ENCODE results near the gene TMEM229B. TPM values are rescaled to one million over a fixed set of nuclear protein-coding genes. Genes with fewer than 3 reads are reported as not detected.

The TMEM229B gene
- polyA plus RNA-seq, result 4.2 and 7.9 TPM in 2 replicates
- polyA minus RNA-seq, result 13.1 TPM in 2 replicates

GRCh38 chr14:67487937-67488893, at the start of gene TMEM229B:
TSS of gene TMEM229B (minus strand) at chr14:67488721. CDS start at chr14:67473923, 14,798 bp downstream.
- no peak for TF ChIP-seq POLR2AphosphoS5 (IDR thresholded peaks at IDR 0.05)
- Histone ChIP-seq H3K9me2 (ENCODE audit: insufficient read depth, low read length) (no peaks in the 10 kb centered on the region), H4K20me1 (ENCODE audit: insufficient read depth) (no peaks in the 10 kb centered on the region), H3F3A (ENCODE audit: insufficient read depth, low read length, poor library complexity, severe bottlenecking) (no peaks in the 10 kb centered on the region), H3K36me3 (ENCODE audit: insufficient read depth, low read length) (no peaks in the 10 kb centered on the region), H3K27ac (ENCODE audit: low read length) (no peak within 1 kb of the TSS), H3K79me2 (replicated peaks; ENCODE audit: insufficient read depth, low read length) (no peaks in the 10 kb centered on the region), H3K9ac (ENCODE audit: low read length) (no peak within 1 kb of the TSS), H3K27me3 (ENCODE audit: insufficient read depth, low read depth, low read length) (no peaks in the 10 kb centered on the region), H3K9me3 (ENCODE audit: low read length) (no peaks in the 10 kb centered on the region), H3K4me3 (ENCODE audit: low read length) (no peak within 1 kb of the TSS), H2AFZ (ENCODE audit: low read depth, low read length) (no peak within 1 kb of the TSS), H3K4me2 (ENCODE audit: low read length) (no peak within 1 kb of the TSS)

GRCh38 chr14:67537736-67538135, 49.2 kb upstream of the TMEM229B start:
- Histone ChIP-seq H4K20me1 (ENCODE audit: insufficient read depth) (no peaks in the 10 kb centered on the region), H3K9me2 (ENCODE audit: insufficient read depth, low read length) (no peaks in the 10 kb centered on the region), H3K9me3 (ENCODE audit: low read length) (no peaks in the 10 kb centered on the region), H3K4me2 (ENCODE audit: low read length) (no peak overlapping the region), H3K79me2 (replicated peaks; ENCODE audit: insufficient read depth, low read length) (no peaks in the 10 kb centered on the region), H3K27ac (ENCODE audit: low read length) (no peak overlapping the region), H3K36me3 (ENCODE audit: insufficient read depth, low read length) (peaks cover 3% of the 10 kb centered on the region), H3K27me3 (ENCODE audit: insufficient read depth, low read depth, low read length) (no peaks in the 10 kb centered on the region), H3F3A (ENCODE audit: insufficient read depth, low read length, poor library complexity, severe bottlenecking) (no peaks in the 10 kb centered on the region), H2AFZ (ENCODE audit: low read depth, low read length) (no peak overlapping the region), H3K4me3 (ENCODE audit: low read length) (no peak overlapping the region), H3K9ac (ENCODE audit: low read length) (no peak overlapping the region)
- no peak for TF ChIP-seq SMC3 (conservative IDR thresholded peaks at IDR 0.05; ENCODE audit: poor library complexity)
- TF ChIP-seq EZH2 (IDR thresholded peaks at IDR 0.05; ENCODE audit: borderline replicate concordance, insufficient read depth, low read length, poor library complexity, severe bottlenecking), result no peak
- TF ChIP-seq MXI1 (conservative IDR thresholded peaks at IDR 0.05; ENCODE audit: poor library complexity, severe bottlenecking), result no peak
- no peak for TF ChIP-seq REST (IDR thresholded peaks at IDR 0.05; ENCODE audit: borderline replicate concordance)
- TF ChIP-seq CTCF (IDR thresholded peaks at IDR 0.05; ENCODE audit: poor library complexity, severe bottlenecking), result no peak
- no peak for TF ChIP-seq EP300 (conservative IDR thresholded peaks at IDR 0.05; ENCODE audit: poor library complexity, severe bottlenecking)
- no peak for TF ChIP-seq RAD21 (conservative IDR thresholded peaks at IDR 0.05)
- no peak for TF ChIP-seq POLR2AphosphoS5 (IDR thresholded peaks at IDR 0.05)
- no peak for TF ChIP-seq TAF1 (IDR thresholded peaks at IDR 0.05; ENCODE audit: low read depth)

Measured in neural cell (in vitro differentiated cells).